Neural progenitor cell (in vitro differentiated cells): ENCODE results near the gene HDDC3. TPM values are rescaled to one million over a fixed set of nuclear protein-coding genes. Genes with fewer than 3 reads are reported as not detected.
A peak's percentile ranks its signal among the peaks of the same experiment; 100 is the strongest.
"Not testable (repeated sequence)": the region's sequence is repeated elsewhere in the genome, so short reads cannot be mapped to it uniquely, and the experiment has no call there.

Experiments used
- DNase-seq: peaks from one replicate; pipeline ENCODE4 v3.0.0-alpha.2; 2016; ENCODE audit warnings: low spot score
- H2AFZ ChIP-seq: fragments of 200-600 bp; sonication (generic); replicated peaks from 2 replicates; pipeline ENCODE4 v1.6.1; 2016; ENCODE audit warnings: antibody characterized with exemption
- H3F3A ChIP-seq: fragments of 200-600 bp; sonication (generic); 2 replicates; pipeline ENCODE4 v1.6.1; 2016; ENCODE audit warnings: antibody characterized with exemption, low read depth
- H3K27ac ChIP-seq: fragments of 200-600 bp; sonication (generic); 2 replicates; pipeline ENCODE4 v1.5.1; 2016; ENCODE audit warnings: mild to moderate bottlenecking
- H3K27me3 ChIP-seq: fragments of 200-600 bp; sonication (generic); 2 replicates; pipeline ENCODE4 v1.6.1; 2016; ENCODE audit warnings: mild to moderate bottlenecking, moderate library complexity
- H3K36me3 ChIP-seq: fragments of 200-600 bp; sonication (generic); 2 replicates; pipeline ENCODE4 v1.5.1; 2016
- H3K4me1 ChIP-seq: fragments of 200-600 bp; sonication (generic); 2 replicates; pipeline ENCODE4 v1.6.1; 2016; ENCODE audit warnings: mixed run types
- H3K4me2 ChIP-seq: fragments of 200-600 bp; sonication (generic); 2 replicates; pipeline ENCODE4 v1.6.1; 2016
- H3K4me3 ChIP-seq: fragments of 200-600 bp; sonication (generic); 2 replicates; pipeline ENCODE4 v1.5.1; 2016
- H3K79me2 ChIP-seq: fragments of 200-600 bp; sonication (generic); 2 replicates; pipeline ENCODE4 v1.6.1; 2016; ENCODE audit warnings: low read depth
- H3K9ac ChIP-seq: fragments of 200-600 bp; sonication (generic); 2 replicates; pipeline ENCODE4 v1.6.1; 2016
- H3K9me3 ChIP-seq: fragments of 200-600 bp; sonication (generic); 2 replicates; pipeline ENCODE4 v1.5.1; 2016; ENCODE audit warnings: low read depth
- H4K20me1 ChIP-seq: fragments of 200-600 bp; sonication (generic); 2 replicates; pipeline ENCODE4 v1.6.1; 2016; ENCODE audit warnings: low read depth
- H3K27ac Mint-ChIP-seq: 3 replicates; pipeline ENCODE4 v1.8.0; 2021; ENCODE audit warnings: mixed read lengths
- H3K27me3 Mint-ChIP-seq: 2 replicates; pipeline ENCODE4 v1.8.0; 2022; ENCODE audit warnings: low read depth, mild to moderate bottlenecking, inconsistent platforms, moderate library complexity, mixed read lengths; ENCODE audit not compliant: insufficient read depth
- H3K36me3 Mint-ChIP-seq: 3 replicates; pipeline ENCODE4 v1.8.0; 2021; ENCODE audit warnings: mixed read lengths
- H3K4me1 Mint-ChIP-seq: 3 replicates; pipeline ENCODE4 v1.8.0; 2021; ENCODE audit warnings: mixed read lengths
- H3K4me3 Mint-ChIP-seq: 3 replicates; pipeline ENCODE4 v1.8.0; 2021; ENCODE audit warnings: mild to moderate bottlenecking, moderate library complexity, mixed read lengths
- H3K9me3 Mint-ChIP-seq: 3 replicates; pipeline ENCODE4 v1.8.0; 2020; ENCODE audit warnings: mixed read lengths
- CTCF ChIP-seq: fragments of 200-600 bp; sonication (generic); IDR thresholded peaks from 2 replicates; pipeline ENCODE4 v1.5.1; 2017; ENCODE audit warnings: antibody characterized with exemption, mild to moderate bottlenecking
- EZH2 ChIP-seq: fragments of 200-600 bp; sonication (generic); IDR thresholded peaks from 2 replicates; pipeline ENCODE4 v1.6.1; 2017; ENCODE audit warnings: antibody characterized with exemption, mild to moderate bottlenecking, moderate library complexity
- EZH2phosphoT487 ChIP-seq: fragments of 200-600 bp; sonication (generic); IDR thresholded peaks from 2 replicates; pipeline ENCODE4 v1.6.1; 2017; ENCODE audit warnings: antibody characterized with exemption
- total RNA-seq: library from RNA; depleted of rRNA; stranded (reverse); fragments of >200 nt; gene quantifications from 2 replicates; pipeline ENCODE4 v1.2.3, GENCODE V29; 2015; ENCODE audit warnings: low replicate concordance

HDDC3 gene
- total RNA-seq, 1 donor from 2014 or later: 20.4 TPM

GRCh38 chr15:90924375-90924774, 8.0 kb downstream of the HDDC3 start:
- Mint-ChIP-seq H3K27ac (peak overlapping the region; percentile 29), H3K9me3 (no peaks in the 10 kb centered on the region), H3K27me3 (no peaks in the 10 kb centered on the region), H3K4me1 (peaks cover 7% of the 10 kb centered on the region), H3K36me3 (peaks cover 12% of the 10 kb centered on the region), H3K4me3 (no peak overlapping the region)
- H3K79me2 ChIP-seq: no peaks in the 10 kb centered on the region
- no peak overlapping the region for H2AFZ ChIP-seq
- H3K9ac ChIP-seq: no peak overlapping the region
- no peak for DNase-seq
- no peaks in the 10 kb centered on the region for H3K27me3 ChIP-seq
- no peak overlapping the region for H3K4me3 ChIP-seq
- H3K4me1 ChIP-seq: peaks cover 4% of the 10 kb centered on the region
- H4K20me1 ChIP-seq: no peaks in the 10 kb centered on the region
- H3K36me3 ChIP-seq: no peaks in the 10 kb centered on the region
- peaks cover 10% of the 10 kb centered on the region for H3F3A ChIP-seq
- no peak overlapping the region for H3K4me2 ChIP-seq
- no peak for TF ChIP-seq CTCF
- no peak for TF ChIP-seq EZH2phosphoT487
- no peak for TF ChIP-seq EZH2
- no peaks in the 10 kb centered on the region for H3K9me3 ChIP-seq
- no peak overlapping the region for H3K27ac ChIP-seq

GRCh38 chr15:90922712-90923322, 9.5 kb downstream of the HDDC3 start:
- peaks cover 10% of the 10 kb centered on the region for H3F3A ChIP-seq
- not testable (repeated sequence) for H3K27me3 Mint-ChIP-seq, H3K4me1 ChIP-seq, H3K4me1 Mint-ChIP-seq, H3K27ac ChIP-seq, H2AFZ ChIP-seq, H3K4me3 ChIP-seq, H3K27me3 ChIP-seq, H4K20me1 ChIP-seq, H3K9me3 Mint-ChIP-seq, H3K9ac ChIP-seq, H3K9me3 ChIP-seq, H3K4me3 Mint-ChIP-seq, H3K36me3 ChIP-seq, H3K27ac Mint-ChIP-seq, DNase-seq, H3K79me2 ChIP-seq, H3K4me2 ChIP-seq
- H3K36me3 Mint-ChIP-seq: peaks cover 16% of the 10 kb centered on the region

- H3K9me3 ChIP-seq: no peaks in the 10 kb centered on the region
- H3K27ac Mint-ChIP-seq: no peak overlapping the region
- no peak overlapping the region for H3K27ac ChIP-seq
- TF ChIP-seq CTCF (no peak), EZH2phosphoT487 (no peak), EZH2 (no peak)
- no peak overlapping the region for H3K9ac ChIP-seq
- no peak overlapping the region for H2AFZ ChIP-seq
- peaks cover 16% of the 10 kb centered on the region for H3K36me3 Mint-ChIP-seq
- peaks cover 2% of the 10 kb centered on the region for H3K27me3 Mint-ChIP-seq
- no peak overlapping the region for H3K4me2 ChIP-seq
- no peak overlapping the region for H3K4me3 ChIP-seq
- H3F3A ChIP-seq: peaks cover 10% of the 10 kb centered on the region
- no peaks in the 10 kb centered on the region for H4K20me1 ChIP-seq
- no peaks in the 10 kb centered on the region for H3K27me3 ChIP-seq
- no peaks in the 10 kb centered on the region for H3K79me2 ChIP-seq
- H3K4me1 ChIP-seq: peaks cover 4% of the 10 kb centered on the region
- no peak for DNase-seq
- peaks cover 7% of the 10 kb centered on the region for H3K4me1 Mint-ChIP-seq
- H3K4me3 Mint-ChIP-seq: no peak overlapping the region
- H3K36me3 ChIP-seq: no peaks in the 10 kb centered on the region
- H3K9me3 Mint-ChIP-seq: no peaks in the 10 kb centered on the region
Measured at GRCh38 chr15:90921887-90922286, 10.5 kb downstream of the HDDC3 start.

- Histone ChIP-seq H3K4me3 (no peak overlapping the region), H4K20me1 (no peaks in the 10 kb centered on the region), H3K36me3 (no peaks in the 10 kb centered on the region), H3K9ac (no peak overlapping the region), H3F3A (peaks cover 2% of the 10 kb centered on the region), H2AFZ (no peak overlapping the region), H3K27me3 (no peaks in the 10 kb centered on the region), H3K4me2 (no peak overlapping the region), H3K27ac (no peak overlapping the region), H3K4me1 (no peaks in the 10 kb centered on the region), H3K9me3 (no peaks in the 10 kb centered on the region), H3K79me2 (no peaks in the 10 kb centered on the region)
- Mint-ChIP-seq H3K9me3 (no peaks in the 10 kb centered on the region), H3K4me1 (peaks cover 2% of the 10 kb centered on the region), H3K27me3 (peaks cover 2% of the 10 kb centered on the region), H3K27ac (no peak overlapping the region), H3K36me3 (peaks cover 25% of the 10 kb centered on the region), H3K4me3 (no peak overlapping the region)
- no peak for DNase-seq
- TF ChIP-seq EZH2phosphoT487: no peak
- TF ChIP-seq EZH2: no peak
- TF ChIP-seq CTCF: no peak
Measured at GRCh38 chr15:90918835-90919234, 13.5 kb downstream of the HDDC3 start.
